K562 (cell line): Measurements from ENCODE around the gene GSC. TPM values are rescaled to one million over a fixed set of nuclear protein-coding genes. Genes with fewer than 3 reads are reported as not detected.

Experiments used
- ATAC-seq: fragments of 200-7000 bp; cut with Tn5 transposase; 3 replicates; pipeline ENCODE4 v1.9.1; 2020; ENCODE audit warnings: moderate library complexity
- BruUV-seq: library from RNA; stranded (reverse); fragments of 400-500 nt; replicated peaks from 2 replicates; lab custom pipeline; 2021; lab: Mats Ljungman, UMichigan
- CTCF ChIA-PET: fragments of 300-600 bp; formaldehyde crosslinking; extraction: SDS; loops from one replicate; lab custom pipeline; 2021; ENCODE audit warnings: low intra/inter-chr PET ratio; lab: Yijun Ruan, JAX
- POLR2A ChIA-PET: fragments of 300-600, 350-650 bp; sonication (Branson Sonifier 250); formaldehyde crosslinking; extraction: SDS; loops from one replicate; lab custom pipeline; 2021; ENCODE audit warnings: antibody characterized with exemption, inconsistent platforms; lab: Yijun Ruan, JAX
- DNase-seq, 4 experiments: peaks; one replicate each; pipeline versions ENCODE4 v3.0.0 to v3.0.0-alpha.2; 2011 to 2018; ENCODE audit warnings: low spot score in 3 of 4, mixed read lengths in 3 of 4; ENCODE audit errors: extremely low read depth in 1 of 4
- FAIRE-seq: peaks from 2 replicates; lab custom pipeline; 2011; peaks lifted over from hg19 to GRCh38; lab: Jason Lieb, UNC
- H2AFZ ChIP-seq: 2 replicates; pipeline ENCODE4 v1.6.0; 2011; ENCODE audit warnings: low read depth, low read length, control low read depth, inconsistent platforms
- H3K27ac ChIP-seq: fragments of 200-600 bp; 3 replicates; pipeline ENCODE4 v1.8.0; 2011; ENCODE audit warnings: low read depth, mild to moderate bottlenecking, control low read depth, inconsistent platforms, low read length, moderate library complexity, mixed read lengths; ENCODE audit errors: extremely low read depth
- H3K27me3 ChIP-seq, 2 experiments: fragments of 300-600 bp in 1 of 2; 2 replicates in 1 of 2; 3 replicates in 1 of 2; pipeline versions ENCODE4 v1.6.0 to v1.8.0; 2011; ENCODE audit warnings: inconsistent platforms in 2 of 2, low read length in 2 of 2, mild to moderate bottlenecking in 1 of 2, mixed read lengths in 1 of 2, moderate library complexity in 1 of 2; ENCODE audit not compliant: control insufficient read depth in 2 of 2, insufficient read depth in 2 of 2
- H3K36me3 ChIP-seq: fragments of 300-600 bp; 3 replicates; pipeline ENCODE4 v1.8.0; 2011; ENCODE audit warnings: mild to moderate bottlenecking, low read length, inconsistent platforms; ENCODE audit not compliant: control insufficient read depth, insufficient read depth
- H3K4me1 ChIP-seq, 2 experiments: fragments of 200-600 bp in 1 of 2; replicated peaks in 1 of 2; 2 replicates in 1 of 2; 3 replicates in 1 of 2; pipeline versions ENCODE4 v1.5.1 to v1.8.0; 2011; ENCODE audit warnings: inconsistent platforms in 2 of 2, low read length in 2 of 2, mild to moderate bottlenecking in 1 of 2, mixed read lengths in 1 of 2, moderate library complexity in 1 of 2; ENCODE audit not compliant: control insufficient read depth in 2 of 2, insufficient read depth in 2 of 2
- H3K4me2 ChIP-seq: 2 replicates; pipeline ENCODE4 v1.6.1; 2011; ENCODE audit warnings: low read length, control low read depth, inconsistent platforms, mixed read lengths; ENCODE audit not compliant: insufficient read depth
- H3K4me3 ChIP-seq: fragments of 200-600 bp; sonication (generic), shearing (Covaris generic); 2 replicates; pipeline ENCODE4 v1.5.1; 2016; ENCODE audit warnings: control low read depth, inconsistent platforms
- H3K79me2 ChIP-seq: fragments of 200-600 bp; 3 replicates; pipeline ENCODE4 v1.8.0; 2011; ENCODE audit warnings: low read length, inconsistent platforms; ENCODE audit not compliant: control insufficient read depth, insufficient read depth
- H3K9ac ChIP-seq, 2 experiments: 2 replicates each; pipeline versions ENCODE4 v1.6.0 to v1.6.1; 2011; ENCODE audit warnings: low read depth in 2 of 2, low read length in 2 of 2, control low read depth in 1 of 2, inconsistent platforms in 1 of 2, mild to moderate bottlenecking in 1 of 2, mixed read lengths in 1 of 2; ENCODE audit not compliant: insufficient read depth in 1 of 2
- H3K9me1 ChIP-seq: one replicate; pipeline ENCODE4 v1.6.0; 2011; ENCODE audit warnings: inconsistent platforms, mild to moderate bottlenecking, low read length, moderate library complexity; ENCODE audit not compliant: control insufficient read depth, insufficient read depth
- H3K9me3 ChIP-seq: replicated peaks from 2 replicates; pipeline ENCODE4 v1.5.1; 2011; ENCODE audit warnings: low read depth, low read length, inconsistent platforms; ENCODE audit not compliant: control insufficient read depth, insufficient read depth
- H4K20me1 ChIP-seq: replicated peaks from 2 replicates; pipeline ENCODE4 v1.6.1; 2011; ENCODE audit warnings: low read length, inconsistent platforms, mixed read lengths; ENCODE audit not compliant: control insufficient read depth, insufficient read depth
- CHD7 ChIP-seq: fragments of 200-600 bp; sonication (generic); IDR thresholded peaks from one replicate; pipeline ENCODE4 v1.6.1; 2012; ENCODE audit warnings: mild to moderate bottlenecking, low read depth, low read length, inconsistent platforms
- CREBBP ChIP-seq: IDR thresholded peaks from one replicate; pipeline ENCODE4 v1.6.1; 2012; ENCODE audit warnings: low read depth, mild to moderate bottlenecking, control low read depth, inconsistent platforms, low read length
- L3MBTL2 ChIP-seq: fragments of 450-650 bp; IDR thresholded peaks from 2 replicates; pipeline ENCODE4 v1.6.1; 2016; ENCODE audit warnings: mild to moderate bottlenecking, moderate library complexity
- MEF2D ChIP-seq: conservative IDR thresholded peaks from 2 replicates; pipeline ENCODE4 v1.6.1; 2016; ENCODE audit warnings: low read depth, missing genetic modification characterization, missing compliant biosample characterization
- NCOA4 ChIP-seq: fragments of 450-650 bp; IDR thresholded peaks from 2 replicates; pipeline ENCODE4 v1.6.1; 2018; ENCODE audit warnings: mild to moderate bottlenecking; ENCODE audit not compliant: partially characterized antibody
- POLR2B ChIP-seq: fragments of 450-650 bp; IDR thresholded peaks from 2 replicates; pipeline ENCODE4 v1.6.1; 2018; ENCODE audit warnings: low read depth; ENCODE audit not compliant: partially characterized antibody
- SMARCB1 ChIP-seq: IDR thresholded peaks from 2 replicates; pipeline ENCODE4 v1.6.1; 2011; ENCODE audit warnings: improper control_type of control experiment, low read depth; ENCODE audit not compliant: insufficient read length
- SRSF3 ChIP-seq: fragments of 200-400 bp; formaldehyde crosslinking; IDR thresholded peaks from 2 replicates; pipeline ENCODE4 v1.6.1; 2016; ENCODE audit warnings: mild to moderate bottlenecking, low read length, moderate library complexity; ENCODE audit not compliant: insufficient read depth
- ZNF140 ChIP-seq: fragments of 250-450 bp; sonication (Bioruptor Pico); IDR thresholded peaks from 2 replicates; pipeline ENCODE4 v1.8.0; 2021; ENCODE audit warnings: moderate library complexity, mild to moderate bottlenecking, inconsistent platforms
- WGBS: fragments of 100-300 bp; shearing (Covaris generic); methylation state at CpG from one replicate; pipeline ENCODE4 v1.1.6; 2016; ENCODE audit warnings: low coverage, mixed read lengths; ENCODE audit not compliant: insufficient coverage; ENCODE audit errors: missing lambda C conversion rate; 5-methylcytosine and 5-hydroxymethylcytosine counted together
- in situ Hi-C: fragments of 300-500 bp; cut with MboI; formaldehyde crosslinking; loops from 4 replicates; pipeline ENCODE4 v1.15.0; 2018; ENCODE audit warnings: inconsistent platforms, mixed read lengths
- intact Hi-C: fragments of 100-400 bp; cut with micrococcal nuclease; formaldehyde crosslinking; loops from 2 replicates; pipeline ENCODE4 v1.14.2; 2022
- polyA plus RNA-seq, 8 experiments: library from polyadenylated mRNA; depleted of rRNA in 4 of 8; stranded (reverse) in 5 of 8; unstranded in 3 of 8; fragments of >200 nt; fragmentation: Nextera tagmentation in 2 of 8; fragmentation: Illumina TruSeq in 1 of 8; extraction: Ambion mirVana in 2 of 8; extraction: Trizol in 1 of 8; gene quantifications; 2 replicates each; pipeline versions ENCODE4 v1.2.1 to v1.2.3, GENCODE V29; 2011 to 2014; ENCODE audit warnings: inconsistent platforms in 1 of 8, missing spikeins in 1 of 8
- total RNA-seq, 7 experiments: library from RNA; depleted of rRNA in 6 of 7; stranded (reverse); fragments of >200 nt in 6 of 7; fragmentation: Illumina TruSeq in 2 of 7; extraction: Trizol in 2 of 7; gene quantifications; 2 replicates each; pipeline versions ENCODE4 v1.2.1 to v1.2.3, GENCODE V29; 2011 to 2021; ENCODE audit warnings: low replicate concordance in 1 of 7
- TF ChIP-seq, protein P1 (sequence below): fragments of 450-650 bp; formaldehyde crosslinking; IDR thresholded peaks from 2 replicates; pipeline ENCODE4 v1.4.0; 2022; ENCODE audit warnings: mild to moderate bottlenecking, moderate library complexity

GSC gene
- total and polyA plus RNA-seq, 9 of the 15 experiments (the other 6 are each of a cell fraction or from before 2014, with no cell fraction given): not detected

DNA sequence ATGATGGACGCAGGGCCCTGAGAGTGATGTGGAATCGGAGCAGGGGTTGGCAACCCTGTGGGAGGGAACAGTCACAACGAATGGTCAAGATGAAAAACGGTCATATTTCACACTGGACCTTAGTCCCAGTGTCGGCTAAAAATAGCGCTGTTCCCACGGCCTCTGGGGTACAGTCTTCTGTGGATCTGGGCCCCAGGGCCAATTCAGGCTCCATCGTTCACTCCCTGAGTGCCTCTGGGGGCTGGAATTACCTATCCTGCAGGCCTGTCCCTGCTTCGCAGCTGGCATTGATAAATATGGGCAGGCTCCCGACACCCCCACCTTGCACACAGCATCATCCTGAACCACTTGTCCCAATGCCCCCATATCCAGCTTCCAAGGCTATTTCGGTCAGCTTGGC is 18.6 kb downstream of the GSC start:
- H2AFZ ChIP-seq: no peak overlapping the region
- H3K9me1 ChIP-seq: no peaks in the 10 kb centered on the region
- DNase-seq: no peak
- CTCF ChIA-PET: no interaction called here
- no peak overlapping the region for H3K9ac ChIP-seq
- no peaks in the 10 kb centered on the region for H3K9me3 ChIP-seq
- H4K20me1 ChIP-seq: no peaks in the 10 kb centered on the region
- no peaks in the 10 kb centered on the region for H3K79me2 ChIP-seq
- 0% methylated on average over 8 of the region's 11 CpGs for WGBS
- no peak for FAIRE-seq
- in situ Hi-C loops: no loop called here
- no peak overlapping the region for H3K4me2 ChIP-seq
- no peak for ATAC-seq
- no TSS peak for BruUV-seq
- POLR2A ChIA-PET: no interaction called here
- no peaks in the 10 kb centered on the region for H3K36me3 ChIP-seq
- intact Hi-C loops: no loop called here
- H3K4me1 ChIP-seq: no peaks in the 10 kb centered on the region
- no peaks in the 10 kb centered on the region; a peak in 1 of 5 replicates for H3K27me3 ChIP-seq
- no peak overlapping the region for H3K27ac ChIP-seq
- no peak overlapping the region for H3K4me3 ChIP-seq
- TF ChIP-seq SRSF3: no peak
- TF ChIP-seq SMARCB1: no peak
- TF ChIP-seq POLR2B: no peak
- TF ChIP-seq CREBBP: no peak
- TF ChIP-seq, protein P1, sequence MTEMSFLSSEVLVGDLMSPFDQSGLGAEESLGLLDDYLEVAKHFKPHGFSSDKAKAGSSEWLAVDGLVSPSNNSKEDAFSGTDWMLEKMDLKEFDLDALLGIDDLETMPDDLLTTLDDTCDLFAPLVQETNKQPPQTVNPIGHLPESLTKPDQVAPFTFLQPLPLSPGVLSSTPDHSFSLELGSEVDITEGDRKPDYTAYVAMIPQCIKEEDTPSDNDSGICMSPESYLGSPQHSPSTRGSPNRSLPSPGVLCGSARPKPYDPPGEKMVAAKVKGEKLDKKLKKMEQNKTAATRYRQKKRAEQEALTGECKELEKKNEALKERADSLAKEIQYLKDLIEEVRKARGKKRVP: no peak
- no peak for TF ChIP-seq L3MBTL2
- TF ChIP-seq MEF2D (tag): no peak
- TF ChIP-seq CHD7: no peak
- no peak for TF ChIP-seq NCOA4
- TF ChIP-seq ZNF140 (CRISPR knock-in tag): no peak
